Upper lobe of left lung (tissue), 4 donors: ENCODE measurements around the gene TVP23A.

Experiments
- POLR2A ChIP-seq, 4 donors: fragments of 450-650 bp; IDR thresholded peaks; one replicate each; pipeline ENCODE4 v1.5.1; 2016 to 2017; ENCODE audit warnings: antibody characterized with exemption in 4 of 4, mild to moderate bottlenecking in 2 of 4
- TF ChIP-seq, protein P1 (sequence below), 6 experiments: fragments of 450-650 bp in 4 of 6; fragments of 200-600 bp in 2 of 6; sonication (generic) in 2 of 6; IDR thresholded peaks; one replicate each; pipeline ENCODE4 v1.5.1; 2016 to 2019; ENCODE audit warnings: antibody characterized with exemption in 6 of 6

DNA sequence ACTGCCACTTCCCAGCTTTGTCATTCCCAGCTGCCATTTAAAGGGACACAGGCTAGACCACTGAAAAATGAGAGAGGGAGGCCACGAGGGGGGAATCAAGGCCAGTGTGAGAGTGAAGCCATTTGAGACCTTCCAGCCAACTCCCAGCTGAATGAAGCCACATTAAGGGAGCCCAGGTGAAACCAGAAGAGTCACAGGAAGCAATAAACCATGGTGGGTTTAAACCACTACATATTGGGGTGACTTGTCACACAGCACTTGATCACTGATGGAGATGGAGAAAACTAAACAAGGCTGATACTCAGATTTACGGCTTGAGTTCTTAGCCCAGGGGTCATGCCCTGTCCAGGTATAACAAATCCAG, 77.8 kb downstream of the TVP23A start:
- TF ChIP-seq, protein P1, sequence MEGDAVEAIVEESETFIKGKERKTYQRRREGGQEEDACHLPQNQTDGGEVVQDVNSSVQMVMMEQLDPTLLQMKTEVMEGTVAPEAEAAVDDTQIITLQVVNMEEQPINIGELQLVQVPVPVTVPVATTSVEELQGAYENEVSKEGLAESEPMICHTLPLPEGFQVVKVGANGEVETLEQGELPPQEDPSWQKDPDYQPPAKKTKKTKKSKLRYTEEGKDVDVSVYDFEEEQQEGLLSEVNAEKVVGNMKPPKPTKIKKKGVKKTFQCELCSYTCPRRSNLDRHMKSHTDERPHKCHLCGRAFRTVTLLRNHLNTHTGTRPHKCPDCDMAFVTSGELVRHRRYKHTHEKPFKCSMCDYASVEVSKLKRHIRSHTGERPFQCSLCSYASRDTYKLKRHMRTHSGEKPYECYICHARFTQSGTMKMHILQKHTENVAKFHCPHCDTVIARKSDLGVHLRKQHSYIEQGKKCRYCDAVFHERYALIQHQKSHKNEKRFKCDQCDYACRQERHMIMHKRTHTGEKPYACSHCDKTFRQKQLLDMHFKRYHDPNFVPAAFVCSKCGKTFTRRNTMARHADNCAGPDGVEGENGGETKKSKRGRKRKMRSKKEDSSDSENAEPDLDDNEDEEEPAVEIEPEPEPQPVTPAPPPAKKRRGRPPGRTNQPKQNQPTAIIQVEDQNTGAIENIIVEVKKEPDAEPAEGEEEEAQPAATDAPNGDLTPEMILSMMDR (IDR thresholded peaks at IDR 0.05), result no peak
- no peak for TF ChIP-seq POLR2A (IDR thresholded peaks at IDR 0.05)
